Smooth muscle cell (in vitro differentiated cells): ENCODE data around the gene COQ3. TPM values are rescaled to one million over a fixed set of nuclear protein-coding genes. Genes with fewer than 3 reads are reported as not detected.

Experiments
- DNase-seq: peaks from one replicate; lab custom pipeline; 2025; ENCODE audit not compliant: unreplicated experiment; lab: John Stamatoyannopoulos, UW
- H2AFZ ChIP-seq: fragments of 200-600 bp; sonication (generic); 2 replicates; pipeline ENCODE4 v1.6.0; 2016; ENCODE audit warnings: antibody characterized with exemption, low read depth, mild to moderate bottlenecking
- H3F3A ChIP-seq: fragments of 200-600 bp; sonication (generic); 2 replicates; pipeline ENCODE4 v1.6.0; 2017; ENCODE audit warnings: antibody characterized with exemption, low read depth
- H3K27ac ChIP-seq: fragments of 200-600 bp; sonication (generic); 2 replicates; pipeline ENCODE4 v1.5.1; 2016; ENCODE audit warnings: low read depth, mild to moderate bottlenecking
- H3K27me3 ChIP-seq: fragments of 200-600 bp; sonication (generic); 2 replicates; pipeline ENCODE4 v1.6.1; 2016; ENCODE audit warnings: low read depth, mild to moderate bottlenecking
- H3K36me3 ChIP-seq: fragments of 200-600 bp; sonication (generic); 2 replicates; pipeline ENCODE4 v1.5.1; 2016; ENCODE audit warnings: low read depth
- H3K4me1 ChIP-seq: fragments of 200-600 bp; sonication (generic); 2 replicates; pipeline ENCODE4 v1.5.1; 2016; ENCODE audit warnings: low read depth
- H3K4me2 ChIP-seq: fragments of 200-600 bp; sonication (generic); 2 replicates; pipeline ENCODE4 v1.6.0; 2016; ENCODE audit warnings: mild to moderate bottlenecking
- H3K4me3 ChIP-seq: fragments of 200-600 bp; sonication (generic); 2 replicates; pipeline ENCODE4 v1.5.1; 2016; ENCODE audit warnings: mild to moderate bottlenecking
- H3K79me2 ChIP-seq: fragments of 200-600 bp; sonication (generic); 2 replicates; pipeline ENCODE4 v1.6.0; 2016; ENCODE audit warnings: low read depth, mild to moderate bottlenecking
- H3K9ac ChIP-seq: fragments of 200-600 bp; sonication (generic); 2 replicates; pipeline ENCODE4 v1.6.0; 2016; ENCODE audit warnings: low read depth
- H3K9me3 ChIP-seq: fragments of 200-600 bp; sonication (generic); replicated peaks from 2 replicates; pipeline ENCODE4 v1.5.1; 2016; ENCODE audit warnings: low read depth
- H4K20me1 ChIP-seq: fragments of 200-600 bp; sonication (generic); 2 replicates; pipeline ENCODE4 v1.6.0; 2016; ENCODE audit warnings: low read depth
- CTCF ChIP-seq: fragments of 200-600 bp; sonication (generic); IDR thresholded peaks from 2 replicates; pipeline ENCODE4 v1.5.1; 2017; ENCODE audit warnings: borderline replicate concordance, mild to moderate bottlenecking, antibody characterized with exemption; ENCODE audit not compliant: insufficient read depth, poor library complexity, severe bottlenecking
- WGBS: methylation state at CpG from one replicate; pipeline ENCODE4 v1.1.7; 2016; ENCODE audit warnings: low lambda C conversion rate; 5-methylcytosine and 5-hydroxymethylcytosine counted together
- polyA plus RNA-seq: library from polyadenylated mRNA; unstranded; fragments of >200 nt; fragmentation: Nextera tagmentation; extraction: Ambion mirVana; gene quantifications from 2 replicates; pipeline ENCODE4 v1.2.1, GENCODE V29; 2016
- total RNA-seq: library from RNA; depleted of rRNA; stranded (reverse); fragments of >200 nt; gene quantifications from 2 replicates; pipeline ENCODE4 v1.2.3, GENCODE V29; 2014

Gene COQ3
- total and polyA plus RNA-seq, 2 experiments from 2014 or later = 5.0 to 12.2 TPM

- no peaks in the 10 kb centered on the region for H3K27me3 ChIP-seq
- TF ChIP-seq CTCF = peak; percentile 28
- peaks cover 37% of the 10 kb centered on the region for H4K20me1 ChIP-seq
- peaks cover 56% of the 10 kb centered on the region for H3K79me2 ChIP-seq
- no peaks in the 10 kb centered on the region for H3K36me3 ChIP-seq
- no peaks in the 10 kb centered on the region for H3K9me3 ChIP-seq
- WGBS = 2% methylated on average over 29 of the region's 29 CpGs
- DNase-seq = peak; percentile 48
- peak overlapping the region; percentile 96 for H3K4me2 ChIP-seq
- H3F3A ChIP-seq = peaks cover 9% of the 10 kb centered on the region
- H3K9ac ChIP-seq = peak overlapping the region; percentile 99
- H3K4me3 ChIP-seq = peak overlapping the region; percentile 88
- H3K4me1 ChIP-seq = peaks cover 27% of the 10 kb centered on the region
- peak overlapping the region; percentile 98 for H3K27ac ChIP-seq
- peak overlapping the region; percentile 93 for H2AFZ ChIP-seq
Measured at GRCh38 chr6:99425647-99426450, 31.9 kb upstream of the COQ3 start.

GRCh38 chr6:99424761-99425646 is 31.0 kb upstream of the COQ3 start, which contains the start of gene PNISR:
Gene PNISR, minus strand, starts transcription at chr6:99425308. Its CDS starts 10,649 bp downstream, at chr6:99414659.
- Histone ChIP-seq H3K27me3 (no peaks in the 10 kb centered on the region), H3K36me3 (no peaks in the 10 kb centered on the region), H3K27ac (peak within 1 kb of the TSS; percentile 98), H3K4me1 (peaks cover 27% of the 10 kb centered on the region), H4K20me1 (peaks cover 46% of the 10 kb centered on the region), H3K4me2 (peak within 1 kb of the TSS; percentile 96), H2AFZ (peak within 1 kb of the TSS; percentile 93), H3K79me2 (peaks cover 64% of the 10 kb centered on the region), H3K9me3 (no peaks in the 10 kb centered on the region), H3K9ac (peak within 1 kb of the TSS; percentile 99), H3F3A (peaks cover 9% of the 10 kb centered on the region), H3K4me3 (peak within 1 kb of the TSS; percentile 88)
- WGBS = under 1% methylated on average over 53 of the region's 53 CpGs
- no peak for TF ChIP-seq CTCF
- DNase-seq = peak; percentile 84

- Histone ChIP-seq H3K4me1 (peaks cover 27% of the 10 kb centered on the region), H3K9me3 (no peaks in the 10 kb centered on the region), H3K36me3 (no peaks in the 10 kb centered on the region), H3K79me2 (peaks cover 74% of the 10 kb centered on the region), H2AFZ (no peak overlapping the region), H4K20me1 (peaks cover 56% of the 10 kb centered on the region), H3K27ac (peak overlapping the region; percentile 98), H3K4me2 (peak overlapping the region; percentile 96), H3K9ac (peak overlapping the region; percentile 99), H3K27me3 (no peaks in the 10 kb centered on the region), H3K4me3 (peak overlapping the region; percentile 88), H3F3A (peaks cover 9% of the 10 kb centered on the region)
- DNase-seq = no peak
- no peak for TF ChIP-seq CTCF
- 80% methylated on average over 5 of the region's 5 CpGs for WGBS
Measured at GRCh38 chr6:99424022-99424421, 30.0 kb upstream of the COQ3 start.
